Astrocyte (in vitro differentiated cells and primary cell): ENCODE data around the gene RASGRF1.

Source experiments
- EZH2 ChIP-seq: IDR thresholded peaks from 2 replicates; pipeline ENCODE4 v1.6.1; 2012; ENCODE audit warnings: mild to moderate bottlenecking, low read length, inconsistent platforms; ENCODE audit not compliant: insufficient read depth
- TF ChIP-seq, protein P1 (sequence below): IDR thresholded peaks from 2 replicates; pipeline ENCODE4 v1.5.1; 2011; ENCODE audit warnings: low read depth, mild to moderate bottlenecking, inconsistent platforms, low read length, moderate library complexity; ENCODE audit not compliant: insufficient read depth

DNA sequence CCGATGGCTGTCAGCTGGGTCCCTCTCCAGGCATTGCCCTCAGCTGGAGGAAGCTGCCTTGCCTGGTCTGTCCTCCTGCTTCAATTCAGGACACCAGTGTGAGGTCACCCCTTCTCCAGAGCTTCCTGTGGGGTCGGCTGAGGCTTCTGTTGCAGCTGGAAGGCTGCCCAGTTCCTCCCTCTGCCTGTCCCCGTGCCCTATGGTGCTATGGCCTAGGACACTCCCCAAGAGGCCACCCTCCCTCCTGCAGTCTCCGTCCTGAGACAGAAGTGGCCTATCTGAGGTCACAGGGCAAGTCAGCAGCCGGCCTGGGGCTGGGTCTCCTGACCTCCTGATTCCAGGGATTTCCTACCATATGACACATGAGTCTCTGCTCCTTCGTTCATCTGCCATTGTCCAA, 57.9 kb downstream of the RASGRF1 start:
- TF ChIP-seq, protein P1, sequence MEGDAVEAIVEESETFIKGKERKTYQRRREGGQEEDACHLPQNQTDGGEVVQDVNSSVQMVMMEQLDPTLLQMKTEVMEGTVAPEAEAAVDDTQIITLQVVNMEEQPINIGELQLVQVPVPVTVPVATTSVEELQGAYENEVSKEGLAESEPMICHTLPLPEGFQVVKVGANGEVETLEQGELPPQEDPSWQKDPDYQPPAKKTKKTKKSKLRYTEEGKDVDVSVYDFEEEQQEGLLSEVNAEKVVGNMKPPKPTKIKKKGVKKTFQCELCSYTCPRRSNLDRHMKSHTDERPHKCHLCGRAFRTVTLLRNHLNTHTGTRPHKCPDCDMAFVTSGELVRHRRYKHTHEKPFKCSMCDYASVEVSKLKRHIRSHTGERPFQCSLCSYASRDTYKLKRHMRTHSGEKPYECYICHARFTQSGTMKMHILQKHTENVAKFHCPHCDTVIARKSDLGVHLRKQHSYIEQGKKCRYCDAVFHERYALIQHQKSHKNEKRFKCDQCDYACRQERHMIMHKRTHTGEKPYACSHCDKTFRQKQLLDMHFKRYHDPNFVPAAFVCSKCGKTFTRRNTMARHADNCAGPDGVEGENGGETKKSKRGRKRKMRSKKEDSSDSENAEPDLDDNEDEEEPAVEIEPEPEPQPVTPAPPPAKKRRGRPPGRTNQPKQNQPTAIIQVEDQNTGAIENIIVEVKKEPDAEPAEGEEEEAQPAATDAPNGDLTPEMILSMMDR: no peak
- TF ChIP-seq EZH2: no peak
